Left lung (tissue), 10 donors: Measurements from ENCODE around the gene ELSPBP1. TPM values are rescaled to one million over a fixed set of nuclear protein-coding genes. Genes with fewer than 3 reads are reported as not detected.

ENCODE experiments used
- ATAC-seq: fragments of 200-7000 bp; cut with Tn5 transposase; one replicate; pipeline ENCODE4 v1.9.1; 2020; ENCODE audit warnings: moderate library complexity
- DNase-seq, 4 donors: peaks; one replicate each; pipeline ENCODE4 v3.0.0-alpha.2; 2013 to 2020
- H3K27ac ChIP-seq, 2 donors: fragments of 200-600 bp; sonication (generic) in 1 of 2; one replicate each; pipeline versions ENCODE4 v1.5.0 to v1.8.0; 2020 to 2021
- H3K27me3 ChIP-seq, 2 donors: fragments of 200-600 bp; sonication (generic) in 1 of 2; one replicate each; pipeline versions ENCODE4 v1.5.0 to v1.8.0; 2020 to 2021
- H3K36me3 ChIP-seq, 2 donors: fragments of 200-600 bp; sonication (generic) in 1 of 2; one replicate each; pipeline versions ENCODE4 v1.5.0 to v1.8.0; 2020 to 2021
- H3K4me1 ChIP-seq, 2 donors: fragments of 200-600 bp; one replicate each; pipeline ENCODE4 v1.8.0; 2021
- H3K4me3 ChIP-seq, 2 donors: fragments of 200-600 bp; sonication (generic) in 1 of 2; one replicate each; pipeline versions ENCODE4 v1.5.0 to v1.8.0; 2020 to 2021; ENCODE audit warnings: mild to moderate bottlenecking in 1 of 2
- H3K9me3 ChIP-seq, 2 donors: fragments of 200-600 bp; sonication (generic) in 1 of 2; one replicate each; pipeline versions ENCODE4 v1.5.0 to v1.8.0; 2020 to 2021
- intact Hi-C, 2 donors: fragments of 100-400 bp; cut with DNase I; formaldehyde crosslinking; loops; one replicate each; pipeline versions ENCODE4 v1.11.2 to v1.14.2; 2022
- polyA plus RNA-seq, 6 donors: library from polyadenylated mRNA; unstranded; fragments of 120-200 nt; gene quantifications; one replicate each; pipeline ENCODE4 v1.2.1, GENCODE V29; 2013; ENCODE audit not compliant: insufficient read length in 6 of 6
- total RNA-seq, 2 donors: library from RNA; stranded (reverse); fragmentation: NEBNext Ultra II Directional; extraction: Animal tissue kit (Norgen Biotek cat#: 25700); gene quantifications; one replicate each; pipeline ENCODE4 v1.2.1, GENCODE V29; 2021
- TF ChIP-seq, protein P1 (sequence below), 2 donors: fragments of 200-600 bp; sonication (generic) in 1 of 2; IDR thresholded peaks; one replicate each; pipeline versions ENCODE4 v1.5.0 to v1.8.0; 2021; ENCODE audit warnings: antibody characterized with exemption in 2 of 2
- donor health status: DM: no; HTN: yes; CAD: no.
- donor health status: DM: no; HTN: no; CAD: no.

The ELSPBP1 gene
- total and polyA plus RNA-seq, 8 donors, result not detected

DNA sequence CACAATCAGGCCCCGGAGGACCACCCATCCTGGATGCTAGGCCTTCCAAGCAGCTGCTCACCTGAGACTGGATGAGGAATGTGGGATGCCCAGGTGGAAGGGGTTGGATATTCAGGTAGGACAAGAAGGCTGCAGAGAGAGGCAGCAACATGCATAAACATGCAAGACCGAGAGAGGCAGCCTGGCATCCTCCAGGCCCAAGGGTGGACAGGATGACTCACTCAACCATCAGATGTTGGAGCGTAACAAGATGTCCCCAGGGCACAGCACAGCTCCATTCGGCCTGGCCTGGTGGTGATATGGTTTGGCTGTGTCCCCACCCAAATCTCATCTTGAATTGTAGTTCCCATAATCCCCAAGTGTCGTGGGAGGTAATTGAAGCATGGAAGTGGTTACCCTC is 59.4 kb downstream of the ELSPBP1 start:
- H3K4me3 ChIP-seq, result no peak overlapping the region
- no peaks in the 10 kb centered on the region for H3K36me3 ChIP-seq
- no peaks in the 10 kb centered on the region for H3K27me3 ChIP-seq
- H3K27ac ChIP-seq, result no peak overlapping the region
- no peak for DNase-seq
- peaks cover 0 to 2% of the 10 kb centered on the region in 2 donors for H3K9me3 ChIP-seq
- no peaks in the 10 kb centered on the region for H3K4me1 ChIP-seq
- intact Hi-C loops, result no loop called here
- TF ChIP-seq, protein P1, sequence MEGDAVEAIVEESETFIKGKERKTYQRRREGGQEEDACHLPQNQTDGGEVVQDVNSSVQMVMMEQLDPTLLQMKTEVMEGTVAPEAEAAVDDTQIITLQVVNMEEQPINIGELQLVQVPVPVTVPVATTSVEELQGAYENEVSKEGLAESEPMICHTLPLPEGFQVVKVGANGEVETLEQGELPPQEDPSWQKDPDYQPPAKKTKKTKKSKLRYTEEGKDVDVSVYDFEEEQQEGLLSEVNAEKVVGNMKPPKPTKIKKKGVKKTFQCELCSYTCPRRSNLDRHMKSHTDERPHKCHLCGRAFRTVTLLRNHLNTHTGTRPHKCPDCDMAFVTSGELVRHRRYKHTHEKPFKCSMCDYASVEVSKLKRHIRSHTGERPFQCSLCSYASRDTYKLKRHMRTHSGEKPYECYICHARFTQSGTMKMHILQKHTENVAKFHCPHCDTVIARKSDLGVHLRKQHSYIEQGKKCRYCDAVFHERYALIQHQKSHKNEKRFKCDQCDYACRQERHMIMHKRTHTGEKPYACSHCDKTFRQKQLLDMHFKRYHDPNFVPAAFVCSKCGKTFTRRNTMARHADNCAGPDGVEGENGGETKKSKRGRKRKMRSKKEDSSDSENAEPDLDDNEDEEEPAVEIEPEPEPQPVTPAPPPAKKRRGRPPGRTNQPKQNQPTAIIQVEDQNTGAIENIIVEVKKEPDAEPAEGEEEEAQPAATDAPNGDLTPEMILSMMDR (IDR thresholded peaks at IDR 0.05), result no peak
- ATAC-seq, result no peak

DNA sequence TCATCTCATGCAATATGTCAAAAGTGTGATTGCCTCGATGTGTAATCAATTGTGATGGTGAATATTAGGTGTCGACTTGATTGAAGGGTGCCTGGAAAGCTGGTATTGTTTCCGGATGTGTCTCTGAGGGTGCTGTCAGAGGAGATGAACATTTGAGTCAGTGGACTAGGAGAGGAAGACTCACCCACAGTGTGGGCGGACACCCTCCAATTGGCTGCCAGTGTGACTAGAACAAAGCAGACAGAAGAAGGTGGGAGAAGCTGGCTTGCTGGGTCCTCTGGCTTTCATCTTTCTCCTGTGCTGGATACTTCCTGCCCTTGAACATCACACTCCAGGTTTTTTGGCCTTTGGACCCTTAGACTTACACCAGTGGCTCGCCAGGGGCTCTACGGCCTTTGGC is 64.9 kb downstream of the ELSPBP1 start:
- ATAC-seq (no peak), DNase-seq (no peak)

DNA sequence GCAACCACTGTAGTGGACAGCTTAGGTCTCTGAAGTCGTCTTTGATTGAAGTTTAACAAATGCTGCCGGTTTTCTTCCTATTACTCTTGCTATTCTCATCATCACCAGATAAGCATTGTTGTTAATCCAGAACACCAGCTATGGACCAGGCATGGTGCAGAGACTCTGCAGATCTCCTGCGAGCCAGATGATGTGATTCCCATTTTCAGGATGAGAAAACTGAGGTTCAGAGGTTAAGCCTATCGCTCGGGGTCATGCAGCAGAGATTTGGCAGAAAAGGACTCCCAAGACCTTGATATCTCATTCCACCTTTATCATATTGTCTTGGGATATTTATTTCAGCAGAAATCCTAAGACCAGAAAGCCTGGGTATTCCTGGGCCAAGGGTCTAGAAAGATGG is 65.9 kb downstream of the ELSPBP1 start:
- no peak for ATAC-seq
- no peaks in the 10 kb centered on the region for H3K4me1 ChIP-seq
- H3K36me3 ChIP-seq, result no peaks in the 10 kb centered on the region

More for the DNA sequence above, 64.9 kb downstream of the ELSPBP1 start:
- Histone ChIP-seq H3K27ac (no peak overlapping the region), H3K36me3 (no peaks in the 10 kb centered on the region), H3K4me1 (no peaks in the 10 kb centered on the region), H3K4me3 (no peak overlapping the region), H3K27me3 (peaks cover 0 to 8% of the 10 kb centered on the region in 2 donors), H3K9me3 (no peaks in the 10 kb centered on the region)
- TF ChIP-seq, protein P1 (IDR thresholded peaks at IDR 0.05), result no peak
- intact Hi-C loops, result no loop called here

DNA sequence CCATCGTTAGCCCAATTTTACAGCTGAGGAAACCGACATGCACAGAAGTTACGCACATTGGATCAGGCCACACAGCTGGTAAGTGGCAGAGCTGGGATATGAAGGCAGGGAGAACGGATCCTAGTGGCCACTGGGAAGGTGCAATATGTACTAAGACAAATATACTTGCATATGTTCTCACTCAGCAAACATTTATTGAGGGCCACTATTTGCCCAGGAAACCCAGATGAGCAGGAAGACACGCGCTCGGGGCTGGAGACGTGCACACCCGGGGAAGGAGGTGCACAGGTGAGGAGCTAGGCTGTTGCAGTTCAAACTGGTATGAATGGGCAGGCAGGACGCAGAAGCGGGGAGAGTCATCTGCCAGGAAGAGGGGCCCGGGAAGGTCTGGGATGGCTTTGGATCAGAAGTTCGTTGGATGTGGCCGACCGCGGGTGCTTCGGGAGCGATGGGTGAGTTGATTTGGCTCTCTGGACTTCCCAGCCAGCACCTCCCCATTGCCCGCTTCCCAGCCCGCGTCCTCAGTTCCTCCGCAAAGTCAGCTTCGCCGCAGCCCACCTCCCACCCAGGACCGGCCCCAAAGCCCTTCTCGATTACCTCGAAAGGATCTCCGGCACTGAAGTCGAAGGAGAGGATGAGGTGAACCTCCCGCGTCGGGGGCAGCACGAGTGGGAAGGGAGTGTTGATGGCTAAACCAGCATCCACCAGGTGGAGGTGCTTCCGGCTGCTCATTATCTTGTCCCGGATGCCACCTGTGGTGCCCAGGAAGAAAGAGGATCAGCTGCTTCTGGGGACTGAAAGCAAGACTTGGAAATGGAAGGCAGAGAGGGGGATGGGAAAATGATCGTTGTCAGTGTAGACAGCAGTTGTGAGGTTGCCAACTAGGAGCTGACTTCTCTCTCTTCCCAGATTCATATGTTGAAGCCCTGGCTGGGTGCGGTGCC is 67.2 kb downstream of the ELSPBP1 start:
- H3K4me1 ChIP-seq, result no peaks in the 10 kb centered on the region
- no peaks in the 10 kb centered on the region for H3K9me3 ChIP-seq
- no peak overlapping the region for H3K27ac ChIP-seq
- ATAC-seq (no peak), DNase-seq (no peak)
- TF ChIP-seq, protein P1 (IDR thresholded peaks at IDR 0.05), result no peak
- H3K27me3 ChIP-seq, result peaks cover 0 to 8% of the 10 kb centered on the region in 2 donors
- intact Hi-C loops, result no loop called here
- H3K4me3 ChIP-seq, result no peak overlapping the region
- no peaks in the 10 kb centered on the region for H3K36me3 ChIP-seq

More for the DNA sequence above, 65.9 kb downstream of the ELSPBP1 start:
- TF ChIP-seq, protein P1 (IDR thresholded peaks at IDR 0.05), result no peak
- H3K27me3 ChIP-seq, result peaks cover 0 to 8% of the 10 kb centered on the region in 2 donors
- intact Hi-C loops, result no loop called here
- H3K9me3 ChIP-seq, result no peaks in the 10 kb centered on the region
- H3K27ac ChIP-seq, result no peak overlapping the region
- H3K4me3 ChIP-seq, result no peak overlapping the region
- DNase-seq, result no peak

DNA sequence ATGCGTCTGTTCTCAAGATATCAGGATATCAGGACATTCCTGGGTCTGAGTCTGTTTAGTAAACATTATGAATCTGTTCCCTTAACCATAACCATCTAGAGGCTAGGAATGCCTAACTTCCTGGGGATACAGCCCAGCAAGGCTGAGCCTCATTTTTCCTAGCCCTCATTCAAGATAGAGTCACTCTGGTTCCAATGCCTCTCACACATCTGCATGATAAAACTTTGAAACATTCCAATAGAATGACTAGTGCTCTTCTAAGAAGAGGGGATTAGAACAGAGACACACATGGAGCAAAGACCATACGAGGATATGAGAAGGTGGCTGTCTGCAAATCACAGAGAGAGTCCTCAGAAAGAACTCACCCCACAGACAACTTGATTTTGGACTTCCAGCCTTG is 70.1 kb downstream of the ELSPBP1 start:
- Histone ChIP-seq H3K36me3 (no peaks in the 10 kb centered on the region), H3K27me3 (peaks cover 0 to 8% of the 10 kb centered on the region in 2 donors), H3K27ac (no peak overlapping the region), H3K9me3 (no peaks in the 10 kb centered on the region), H3K4me1 (no peaks in the 10 kb centered on the region), H3K4me3 (no peak overlapping the region)
- TF ChIP-seq, protein P1 (IDR thresholded peaks at IDR 0.05), result no peak
- no peak for DNase-seq
- no peak for ATAC-seq
- intact Hi-C loops, result no loop called here
